Ovary (tissue), 9 donors: ENCODE measurements around the gene PRKAG1. TPM values are rescaled to one million over a fixed set of nuclear protein-coding genes. Genes with fewer than 3 reads are reported as not detected.
A peak's percentile ranks its signal among the peaks of the same experiment; 100 is the strongest.

ENCODE experiments used
- DNase-seq, 5 donors: peaks; one replicate each; pipeline ENCODE4 v3.0.0-alpha.2; 2019 to 2020
- H3K27ac ChIP-seq, 2 donors: fragments of 200-600 bp; one replicate each; pipeline versions ENCODE4 v1.5.1 to v1.8.0; 2019 to 2022
- H3K27me3 ChIP-seq: fragments of 200-600 bp; one replicate; pipeline ENCODE4 v1.8.0; 2022
- H3K36me3 ChIP-seq: fragments of 200-600 bp; sonication (generic); one replicate; pipeline ENCODE4 v1.5.1; 2019
- H3K4me1 ChIP-seq: one replicate; pipeline ENCODE4 v1.8.1; 2013; ENCODE audit warnings: mild to moderate bottlenecking, moderate library complexity; ENCODE audit not compliant: insufficient read depth
- H3K4me3 ChIP-seq: fragments of 200-600 bp; sonication (generic); one replicate; pipeline ENCODE4 v1.5.1; 2017
- H3K9me3 ChIP-seq, 2 donors: fragments of 200-600 bp in 1 of 2; sonication (generic) in 1 of 2; one replicate each; pipeline versions ENCODE4 v1.5.1 to v1.8.1; 2013 to 2019; ENCODE audit warnings: mild to moderate bottlenecking in 1 of 2, moderate library complexity in 1 of 2
- CTCF ChIP-seq, 3 donors: fragments of 450-650 bp in 2 of 3; fragments of 200-600 bp in 1 of 3; IDR thresholded peaks; one replicate each; pipeline versions ENCODE4 v1.5.1 to v1.8.0; 2016 to 2022; ENCODE audit warnings: antibody characterized with exemption in 3 of 3, mild to moderate bottlenecking in 1 of 3
- EP300 ChIP-seq: sonication (generic); formaldehyde crosslinking; IDR thresholded peaks from one replicate; pipeline ENCODE4 v1.6.1; 2017; ENCODE audit warnings: antibody characterized with exemption
- POLR2A ChIP-seq: fragments of 450-650 bp; IDR thresholded peaks from one replicate; pipeline ENCODE4 v1.6.1; 2017; ENCODE audit warnings: antibody characterized with exemption, mild to moderate bottlenecking, moderate library complexity
- WGBS, 3 donors: extraction: QIAGEN DNeasy Blood & Tissue Kit in 1 of 3; methylation state at CpG; one replicate each; pipeline versions ENCODE4 v1.1.5 to v1.1.7; 2013 to 2017; 5-methylcytosine and 5-hydroxymethylcytosine counted together
- intact Hi-C, 4 donors: fragments of 100-400 bp; cut with DNase I; formaldehyde crosslinking; loops; one replicate each; pipeline versions ENCODE4 v1.11.0 to v1.15.1; 2022 to 2023
- polyA plus RNA-seq, 2 donors: library from polyadenylated mRNA; stranded (reverse); fragments of 200-250 nt in 1 of 2; fragments of 350-450 nt in 1 of 2; fragmentation: Illumina TruSeq in 1 of 2; extraction: RNeasy Lipid Tissue Mini Kit (QIAGEN cat#74804) in 1 of 2; gene quantifications; one replicate each; pipeline ENCODE4 v1.2.3, GENCODE V29; 2013 to 2014
- total RNA-seq, 7 donors: library from RNA; depleted of rRNA in 2 of 7; stranded (reverse); fragments of >200 nt in 2 of 7; fragmentation: NEBNext Ultra II Directional in 3 of 7; extraction: Animal tissue kit (Norgen Biotek cat#: 25700) in 3 of 7; gene quantifications; one replicate each; pipeline versions ENCODE4 v1.1.0 to v1.2.4, GENCODE V29; 2016 to 2023
- donor health status: DM: no; HTN: no; CAD: no; lungs with moderate emphysema.
- donor health status: DM: no; HTN: no; CAD: no.
- donor health status: Bipolar disorder and iron deficiency.
- donor health status: DM: yes; HTN: yes; CAD: no.
- donor health status: DM: no; HTN: no; CAD: no.
- donor health status: DM: yes; HTN: yes; CAD: no.

The PRKAG1 gene
- total and polyA plus RNA-seq, 9 donors = 25.6 to 98.5 (median 38.3) TPM

GRCh38 chr12:49031573-49032161, 13.1 kb upstream of the PRKAG1 start:
- intact Hi-C loops = no loop called here
- peak in 1 of 5 donors; percentile 24 for DNase-seq
- H3K4me3 ChIP-seq = no peak overlapping the region
- H3K9me3 ChIP-seq = no peaks in the 10 kb centered on the region
- H3K27me3 ChIP-seq = no peaks in the 10 kb centered on the region
- no peaks in the 10 kb centered on the region for H3K36me3 ChIP-seq
- 75 to 84% (median 80%) methylated on average over 7 to 8 of the region's 8 CpGs for whole genome bisulfite sequencing, 3 donors
- no peak overlapping the region for H3K27ac ChIP-seq
- no peaks in the 10 kb centered on the region for H3K4me1 ChIP-seq
- TF ChIP-seq POLR2A (no peak), CTCF (IDR thresholded peaks at IDR 0.05) (no peak), EP300 (no peak)

- Histone ChIP-seq H3K9me3 (no peaks in the 10 kb centered on the region), H3K27me3 (no peaks in the 10 kb centered on the region), H3K4me3 (no peak overlapping the region), H3K36me3 (no peaks in the 10 kb centered on the region), H3K4me1 (no peaks in the 10 kb centered on the region), H3K27ac (no peak overlapping the region)
- 92 to 96% (median 92%) methylated on average over 19 of the region's 19 CpGs for WGBS, 3 donors
- intact Hi-C loops = no loop called here
- TF ChIP-seq POLR2A (no peak), CTCF (IDR thresholded peaks at IDR 0.05) (no peak), EP300 (no peak)
- peak in 1 of 5 donors; percentile 20 for DNase-seq
These were observed 12.4 kb upstream of the PRKAG1 start for GRCh38 chr12:49030714-49031572.

- H3K36me3 ChIP-seq = no peaks in the 10 kb centered on the region
- H3K4me3 ChIP-seq = no peak overlapping the region
- H3K27ac ChIP-seq = no peak overlapping the region
- intact Hi-C loops = no loop called here
- TF ChIP-seq CTCF (IDR thresholded peaks at IDR 0.05) (no peak), EP300 (no peak), POLR2A (no peak)
- DNase-seq = no peak
- H3K4me1 ChIP-seq = no peaks in the 10 kb centered on the region
- no peaks in the 10 kb centered on the region for H3K27me3 ChIP-seq
- H3K9me3 ChIP-seq = no peaks in the 10 kb centered on the region
- 87 to 89% (median 89%) methylated on average over 8 of the region's 8 CpGs for WGBS, 3 donors
These were observed 11.5 kb upstream of the PRKAG1 start for GRCh38 chr12:49030119-49030518.

- no peaks in the 10 kb centered on the region for H3K4me1 ChIP-seq
- H3K9me3 ChIP-seq = no peaks in the 10 kb centered on the region
- H3K27me3 ChIP-seq = no peaks in the 10 kb centered on the region
- DNase-seq = peak in 1 of 5 donors; percentile 20
- no peak for TF ChIP-seq POLR2A
- TF ChIP-seq EP300 = no peak
- TF ChIP-seq CTCF (IDR thresholded peaks at IDR 0.05) = no peak
- no peak overlapping the region for H3K4me3 ChIP-seq
- H3K36me3 ChIP-seq = no peaks in the 10 kb centered on the region
- intact Hi-C loops = no loop called here
- no peak overlapping the region for H3K27ac ChIP-seq
- 78 to 80% (median 78%) methylated on average over 10 of the region's 10 CpGs for WGBS, 3 donors
These were observed 10.2 kb upstream of the PRKAG1 start for GRCh38 chr12:49028666-49029275.
